ENCODE measurements around the gene GINS3.
"Not testable (repeated sequence)": the region's sequence is repeated elsewhere in the genome, so short reads cannot be mapped to it uniquely, and the experiment has no call there.

Gene GINS3

DNA sequence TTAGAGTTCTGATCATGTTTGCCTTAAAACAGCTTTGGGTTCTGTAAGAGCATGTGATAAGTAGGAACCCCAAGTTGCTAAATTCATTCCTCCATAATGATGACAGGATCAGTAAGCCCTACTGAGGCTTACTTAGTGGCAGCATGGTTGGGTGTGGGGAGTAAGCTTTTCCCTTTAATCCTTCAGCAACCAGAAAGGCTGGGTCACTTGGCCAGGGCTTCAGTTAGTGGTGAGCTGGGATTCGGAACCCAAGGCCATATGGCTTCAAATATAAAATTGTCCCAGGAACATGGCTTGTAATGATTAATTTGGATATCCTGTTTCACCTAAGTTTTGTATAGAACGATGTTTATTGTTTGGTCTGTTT is 850 bp downstream of the GINS3 start:
- DNase-seq, result no peak

DNA sequence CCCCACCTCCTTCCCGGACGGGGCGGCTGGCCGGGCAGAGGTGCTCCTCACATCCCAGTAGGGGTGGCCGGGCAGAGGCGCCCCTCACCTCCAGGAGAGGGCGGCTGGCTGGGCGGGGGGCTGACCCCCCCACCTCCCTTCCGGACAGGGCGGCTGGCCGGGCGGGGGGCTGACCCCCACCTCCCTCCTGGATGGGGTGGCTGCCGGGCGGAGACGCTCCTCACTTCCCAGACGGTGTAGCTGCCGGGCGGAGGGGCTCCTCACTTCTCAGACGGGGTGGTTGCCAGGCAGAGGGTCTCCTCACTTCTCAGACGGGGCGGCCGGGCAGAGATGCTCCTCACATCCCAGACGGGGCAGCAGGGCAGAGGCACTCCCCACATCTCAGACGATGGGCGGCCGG is 4.6 kb downstream of the GINS3 start:
- not testable (repeated sequence) for DNase-seq

DNA sequence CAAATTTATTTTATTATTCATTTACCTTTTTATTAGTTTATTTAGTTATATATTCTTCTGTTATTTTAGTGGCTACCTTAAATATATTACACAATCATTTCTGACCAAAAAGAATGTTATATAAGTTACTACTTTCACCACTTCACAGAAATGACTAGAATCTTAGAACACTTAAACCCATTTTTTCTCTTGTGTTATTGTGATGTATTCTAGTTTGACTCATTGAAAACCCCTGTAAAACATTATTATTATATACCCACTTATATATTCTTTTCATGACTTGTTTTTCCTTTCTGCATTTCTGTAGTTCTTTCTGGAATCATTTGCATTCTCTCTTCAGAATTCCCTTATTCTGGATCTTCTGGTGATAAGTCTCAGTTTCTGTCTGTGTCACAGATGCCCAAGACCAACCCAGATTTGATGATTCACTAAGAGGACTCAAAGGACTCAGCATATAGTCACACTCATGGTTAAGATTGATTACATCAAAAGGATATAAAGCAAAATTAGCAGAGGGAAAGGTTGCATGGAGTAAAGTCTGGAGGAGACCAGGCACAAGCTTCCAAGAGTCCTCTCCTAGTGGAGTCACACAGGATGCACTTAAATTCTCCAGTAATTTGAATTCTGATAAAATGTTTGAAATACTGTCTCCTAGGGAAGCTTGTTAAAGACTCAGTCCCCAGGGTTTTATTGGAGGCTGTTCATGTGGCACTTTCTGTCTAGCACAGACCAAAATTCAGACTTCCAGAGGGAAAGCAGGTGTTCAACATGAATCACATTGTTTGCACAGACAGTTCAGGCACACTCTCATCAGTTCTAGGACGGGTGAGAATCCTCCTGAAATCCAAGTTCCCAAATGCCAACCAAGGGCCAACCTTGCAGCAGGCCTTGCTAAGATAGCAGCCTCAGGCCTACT is 7.7 kb downstream of the GINS3 start:
- no peak for DNase-seq

DNA sequence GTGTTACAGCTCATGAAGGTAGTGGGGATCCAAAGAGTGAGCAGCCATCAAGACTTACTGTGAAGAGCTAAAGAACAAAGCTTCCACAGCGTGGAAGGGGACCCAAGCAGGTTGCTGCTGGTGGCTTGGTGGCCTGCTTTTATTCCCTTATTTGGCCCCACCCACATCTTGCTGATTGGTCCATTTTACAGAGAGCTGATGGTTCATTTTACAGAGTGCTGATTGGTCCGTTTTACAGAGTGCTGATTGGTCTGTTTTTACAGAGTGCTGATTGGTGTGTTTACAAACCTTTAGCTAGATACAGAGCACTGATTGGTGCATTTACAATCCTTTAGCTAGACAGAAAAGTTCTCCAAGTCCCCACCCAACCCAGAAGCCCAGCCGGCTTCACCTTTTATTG is 9.0 kb downstream of the GINS3 start:
- DNase-seq, result not testable (repeated sequence)

DNA sequence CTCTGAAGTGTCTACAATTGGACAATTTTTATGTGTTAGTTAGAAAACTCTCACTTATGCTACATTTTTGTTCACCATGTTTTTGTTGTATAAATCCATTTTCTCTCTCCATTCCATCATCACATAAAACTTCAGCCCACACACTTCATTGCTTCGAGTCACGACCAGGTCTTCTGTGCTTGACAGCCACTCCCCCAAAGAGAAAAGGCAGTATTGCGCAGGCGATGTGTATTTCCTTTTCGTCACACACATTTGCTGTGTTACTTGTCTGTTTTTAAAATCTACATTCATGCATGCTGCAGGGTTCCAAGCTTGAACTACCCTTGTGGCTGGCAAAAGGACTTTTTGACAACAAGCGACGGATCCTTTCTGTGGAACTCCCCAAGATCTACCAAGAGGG is 10.5 kb downstream of the GINS3 start:
- no peak for DNase-seq

DNA sequence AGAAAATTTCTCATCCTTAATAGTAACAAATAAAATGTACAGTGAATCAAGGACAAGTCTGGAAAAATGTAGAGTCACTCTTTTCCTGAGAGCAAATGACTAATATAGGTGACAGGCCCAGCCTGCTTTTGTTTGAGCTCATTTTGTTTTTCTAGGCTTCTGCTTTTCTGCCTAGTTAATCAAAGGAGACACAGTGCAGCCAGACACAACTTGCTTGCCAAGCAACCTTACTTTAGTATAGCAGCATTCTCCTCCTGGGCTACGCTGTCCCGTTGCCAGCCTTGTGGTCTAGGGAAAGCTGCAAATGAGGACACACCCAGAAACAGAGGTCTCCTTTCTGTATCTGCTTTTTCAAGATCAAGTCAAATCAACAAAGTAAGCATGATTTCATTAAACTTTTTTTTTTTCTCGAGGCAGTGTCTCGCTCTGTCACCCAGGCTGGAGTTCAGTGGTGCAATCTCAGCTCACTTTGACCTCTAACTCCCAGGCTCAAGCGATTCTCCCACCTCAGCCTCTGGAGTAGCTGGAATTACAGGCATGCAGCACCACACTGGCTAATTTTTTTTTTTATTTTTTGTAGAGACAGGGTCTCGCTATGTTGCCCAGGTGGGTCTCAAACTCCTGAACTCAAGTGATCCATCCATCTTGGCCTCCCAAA is 17.2 kb downstream of the GINS3 start:
- no peak for DNase-seq

DNA sequence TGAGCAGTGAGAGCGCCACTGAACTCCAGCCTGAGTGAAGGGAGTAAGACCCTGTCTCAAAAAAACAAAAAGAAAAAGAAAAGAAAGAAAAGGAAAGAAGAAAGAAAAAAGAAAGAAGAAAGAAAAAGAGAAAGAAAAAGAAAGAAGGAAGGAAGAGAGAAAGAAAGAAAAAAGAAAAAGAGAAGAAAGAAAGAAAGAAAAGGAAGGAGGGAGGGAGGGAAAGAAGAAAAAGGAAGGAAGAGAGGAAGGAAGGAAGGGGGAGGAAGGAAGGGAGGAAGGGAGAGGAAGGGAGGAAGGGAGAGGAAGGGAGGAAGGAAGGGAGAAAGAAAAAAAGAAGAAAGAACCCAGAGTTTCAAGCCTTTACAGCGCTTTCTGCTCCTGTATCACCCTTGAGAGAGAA is 19.1 kb downstream of the GINS3 start:
- no peak for DNase-seq

DNA sequence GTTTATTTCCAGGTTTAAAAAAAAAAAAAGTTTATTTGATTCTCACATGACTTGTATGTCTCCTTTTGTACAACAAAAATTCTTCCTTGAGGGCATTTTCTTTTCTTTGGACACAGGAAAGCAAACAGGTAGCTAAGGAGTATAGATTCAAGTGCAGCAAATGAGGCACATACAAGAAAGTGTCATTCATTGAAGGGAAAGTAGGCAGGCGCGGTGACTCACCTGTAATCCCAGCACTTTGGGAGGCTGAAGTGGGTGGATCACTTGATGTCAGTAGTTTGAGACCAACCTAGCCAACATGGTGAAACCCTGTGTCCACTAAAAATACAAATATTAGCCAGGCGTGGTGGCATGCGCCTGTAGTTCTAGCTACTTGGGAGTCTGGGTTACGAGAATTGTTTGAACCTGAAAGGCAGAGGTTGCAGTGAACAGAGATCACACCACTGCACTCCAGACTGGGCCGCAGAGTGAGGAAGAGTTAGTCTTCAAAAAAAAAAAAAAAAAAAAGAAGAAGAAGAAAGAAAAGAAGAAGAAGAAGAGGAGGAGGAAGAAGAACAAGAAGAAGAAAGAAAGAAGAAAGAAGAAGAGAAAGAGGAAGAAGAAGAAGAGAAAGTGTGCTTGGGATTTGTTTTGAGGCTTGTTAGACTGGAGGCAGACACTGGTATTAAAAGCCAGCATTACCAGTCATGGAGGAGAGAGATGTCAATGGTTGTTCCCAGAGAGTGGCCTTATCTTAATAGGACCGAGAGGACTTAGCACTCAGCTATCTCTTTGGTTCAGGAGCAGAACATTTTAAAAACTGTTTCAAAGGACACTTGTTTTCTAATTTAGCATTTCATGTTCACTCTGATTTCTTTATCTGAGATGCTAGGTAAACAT is 19.7 kb downstream of the GINS3 start:
- no peak for DNase-seq

DNA sequence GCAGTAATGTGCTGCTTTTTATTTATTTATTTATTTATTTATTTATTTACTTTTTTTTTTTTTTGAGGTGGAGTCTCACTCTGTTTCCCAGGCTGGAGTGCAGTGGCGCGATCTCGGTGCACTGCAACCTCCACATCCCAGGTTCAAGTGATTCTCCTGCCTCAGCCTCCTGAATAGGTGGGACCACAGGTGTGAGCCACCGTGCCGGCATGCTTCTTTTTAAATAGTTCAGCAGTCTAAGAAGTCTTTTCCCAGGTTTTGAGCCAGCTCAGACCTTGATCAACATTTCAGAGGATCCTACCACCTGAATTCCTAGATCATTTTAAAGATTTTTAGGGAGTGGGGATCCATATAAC is 20.3 kb downstream of the GINS3 start:
- DNase-seq, result not testable (repeated sequence)

DNA sequence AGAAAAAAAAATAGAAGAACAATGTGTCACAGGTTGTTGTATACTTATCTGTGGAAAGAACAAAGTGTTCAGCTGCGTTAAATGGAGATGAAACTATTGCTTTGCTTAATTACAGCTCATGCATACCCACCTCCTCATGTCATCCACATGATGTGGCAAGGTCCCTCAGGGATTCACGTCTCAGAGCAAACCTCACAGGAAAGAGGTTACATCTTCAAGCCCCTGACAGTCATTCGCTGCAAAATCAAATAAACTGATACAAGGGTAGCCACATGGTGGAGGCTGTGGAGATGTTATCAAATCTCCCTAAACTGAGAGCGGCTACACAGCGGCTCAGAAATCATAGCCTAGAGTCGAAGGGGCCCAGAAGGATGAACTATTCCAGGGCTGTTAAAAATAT is 21.1 kb downstream of the GINS3 start:
- no peak for DNase-seq

DNA sequence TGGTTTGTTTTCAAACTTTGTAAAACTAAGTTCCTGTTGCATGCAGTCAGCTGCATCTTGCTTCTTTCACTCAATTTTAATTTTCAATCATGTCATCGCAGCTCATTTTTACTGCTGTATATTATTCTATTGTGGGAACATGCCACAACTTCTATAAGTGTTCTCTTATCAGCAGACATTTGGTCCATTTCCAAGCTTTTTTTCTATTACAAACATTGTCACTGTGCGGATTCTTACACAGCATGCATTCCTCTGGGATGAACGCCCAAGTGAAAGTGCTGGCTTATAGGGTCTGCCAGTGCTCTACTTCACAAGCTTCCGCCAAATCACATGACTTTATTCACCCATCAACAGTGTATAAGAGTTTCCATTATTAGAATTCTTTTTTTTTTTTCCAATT is 22.7 kb downstream of the GINS3 start:
- DNase-seq, result no peak

DNA sequence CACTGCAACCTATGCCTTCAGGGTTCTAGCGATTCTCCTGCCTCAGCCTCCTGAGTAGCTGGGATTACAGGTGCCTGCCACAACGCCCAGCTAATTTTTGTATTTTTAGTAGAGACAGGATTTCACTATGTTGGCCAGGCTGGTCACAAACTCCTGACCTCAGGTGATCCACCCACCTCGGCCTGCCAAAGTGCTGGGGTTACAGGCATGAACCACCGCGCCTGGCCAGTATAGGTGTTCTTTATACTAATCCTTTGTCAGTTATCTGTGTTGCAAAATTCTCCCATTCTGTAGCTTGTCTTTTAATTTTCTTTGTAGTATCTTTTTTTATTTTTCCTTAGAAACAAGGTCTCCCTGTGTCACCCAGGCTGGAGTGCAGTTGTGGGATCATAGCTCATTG is 23.7 kb downstream of the GINS3 start:
- DNase-seq, result not testable (repeated sequence)

DNA sequence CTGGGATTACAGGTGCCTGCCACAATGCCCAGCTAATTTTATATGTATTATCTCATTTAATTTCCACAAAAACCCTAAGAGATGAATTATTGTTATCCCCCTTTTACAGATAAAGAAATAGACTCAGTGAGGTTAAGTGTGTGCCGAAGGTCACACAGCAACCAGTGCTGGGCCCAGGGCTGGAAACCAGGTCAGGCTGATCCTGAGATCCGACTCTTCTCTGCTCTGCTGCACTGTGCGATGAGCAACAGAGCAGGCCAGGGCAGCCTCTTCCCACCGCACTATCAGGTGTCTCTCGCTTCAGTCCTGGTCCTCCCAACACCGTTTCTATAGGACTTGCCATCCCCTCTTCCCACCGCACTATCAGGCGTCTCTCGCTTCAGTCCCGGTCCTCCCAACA is 24.8 kb downstream of the GINS3 start:
- no peak for DNase-seq

DNA sequence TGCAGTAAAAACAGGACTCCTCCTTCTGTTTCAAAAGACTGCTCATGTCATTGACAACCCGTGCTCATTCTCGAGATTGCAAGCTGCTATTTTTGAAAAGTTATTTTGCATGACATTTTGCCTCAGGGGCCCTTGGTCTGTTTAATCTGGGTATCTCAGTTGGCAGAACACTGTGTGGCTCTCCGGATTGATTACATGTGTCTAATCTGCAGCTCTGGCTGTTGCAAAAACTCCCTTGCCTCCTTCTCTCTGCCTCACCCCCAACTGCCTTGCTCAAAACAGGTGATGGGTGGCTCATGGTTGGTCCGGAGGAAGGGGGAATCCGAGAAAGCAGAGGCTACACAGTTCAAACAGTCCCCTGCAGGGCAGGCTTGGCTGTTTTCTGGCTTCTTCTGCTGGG is 25.3 kb downstream of the GINS3 start:
- no peak for DNase-seq

DNA sequence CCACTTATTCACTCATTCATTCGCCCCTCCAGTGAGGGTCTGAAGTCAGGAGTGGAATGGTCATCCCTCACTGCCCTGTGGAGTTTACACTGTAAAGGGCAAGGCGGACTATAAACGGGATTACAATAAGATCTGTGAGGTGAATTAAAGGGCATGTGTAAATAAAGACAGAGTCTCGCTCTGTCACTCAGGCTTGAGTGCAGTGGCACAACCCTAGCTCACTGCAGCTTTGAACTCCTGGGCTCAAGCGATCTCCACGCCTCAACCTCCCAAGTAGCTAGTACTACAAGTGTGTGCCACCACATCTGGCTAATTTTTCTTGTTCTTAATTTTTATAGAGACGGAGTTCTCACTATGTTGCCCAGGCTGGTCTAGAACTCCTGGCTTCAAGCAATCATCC is 25.8 kb downstream of the GINS3 start:
- no peak for DNase-seq

DNA sequence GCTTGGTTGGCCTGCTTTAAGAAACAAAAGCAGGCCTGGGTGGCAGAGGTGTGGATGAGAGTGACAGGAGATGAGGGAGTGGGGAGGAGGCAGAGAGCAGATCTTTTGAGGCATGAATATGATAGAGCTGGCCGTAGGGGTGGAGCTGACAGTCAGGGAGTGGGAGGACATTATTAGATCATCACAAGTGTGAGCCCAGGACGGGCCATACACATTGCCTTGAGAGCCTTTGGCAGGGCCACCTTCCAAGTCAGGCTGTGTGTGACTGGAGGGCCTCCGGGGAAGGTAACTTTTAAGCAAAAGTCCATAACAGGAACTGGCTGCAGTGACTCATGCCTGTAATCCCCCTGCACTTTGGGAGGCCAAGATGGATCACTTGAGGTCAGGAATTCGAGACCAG is 26.3 kb downstream of the GINS3 start:
- no peak for DNase-seq

DNA sequence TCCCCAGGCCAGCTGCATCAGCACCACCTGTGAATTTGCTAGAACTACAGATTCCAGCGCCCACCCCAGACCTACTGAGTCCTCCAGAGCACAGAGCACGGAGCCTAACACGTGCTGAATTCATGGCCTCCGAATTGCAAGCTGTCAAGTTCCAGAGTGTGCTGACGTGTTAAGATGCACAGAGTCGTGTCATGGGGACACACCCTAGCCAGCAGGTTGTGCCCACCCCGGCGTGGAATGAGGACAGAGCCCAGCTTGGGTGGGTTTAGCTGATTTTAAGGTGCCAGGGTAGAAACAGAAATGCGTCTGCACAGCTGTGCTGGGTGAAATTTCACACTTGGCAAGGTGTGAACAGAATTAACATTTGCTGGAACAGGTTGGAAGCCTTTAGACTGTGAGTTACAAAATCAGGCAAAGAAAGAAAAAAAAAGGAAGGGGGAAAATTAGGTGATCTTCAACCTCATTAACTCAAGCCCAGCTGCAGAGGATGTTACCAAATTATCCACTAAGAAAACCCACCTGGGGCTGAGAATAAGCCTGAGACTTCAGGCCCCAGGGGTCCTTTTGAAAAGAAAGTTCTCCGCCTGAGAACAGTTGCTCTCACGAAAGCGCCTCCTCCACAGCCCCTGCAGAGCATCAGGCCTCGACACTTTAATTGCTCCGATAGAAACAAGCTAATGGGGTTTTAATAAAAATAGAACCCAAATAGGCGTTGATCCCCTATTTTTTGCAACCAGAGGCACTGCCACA is 27.1 kb downstream of the GINS3 start:
- DNase-seq, result no peak

DNA sequence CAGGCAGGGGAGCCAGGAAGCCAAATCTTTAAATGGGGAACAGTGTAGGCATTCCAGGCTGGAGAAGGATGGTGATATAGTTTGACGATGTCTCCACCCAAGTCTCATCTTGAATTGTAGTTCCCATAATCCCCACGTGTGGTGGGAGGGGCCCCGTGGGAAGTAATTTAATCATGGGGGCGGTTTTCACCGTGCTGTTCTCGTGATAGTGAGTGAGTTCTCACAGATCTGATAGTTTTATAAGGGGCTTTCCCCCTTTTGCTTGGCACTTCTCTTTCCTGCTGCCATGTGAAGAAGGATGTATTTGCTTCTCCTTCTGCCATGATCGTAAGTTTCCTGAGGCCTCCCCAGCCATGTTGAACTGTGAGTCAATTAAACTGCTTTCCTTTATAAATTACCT is 28.8 kb downstream of the GINS3 start:
- DNase-seq, result no peak

DNA sequence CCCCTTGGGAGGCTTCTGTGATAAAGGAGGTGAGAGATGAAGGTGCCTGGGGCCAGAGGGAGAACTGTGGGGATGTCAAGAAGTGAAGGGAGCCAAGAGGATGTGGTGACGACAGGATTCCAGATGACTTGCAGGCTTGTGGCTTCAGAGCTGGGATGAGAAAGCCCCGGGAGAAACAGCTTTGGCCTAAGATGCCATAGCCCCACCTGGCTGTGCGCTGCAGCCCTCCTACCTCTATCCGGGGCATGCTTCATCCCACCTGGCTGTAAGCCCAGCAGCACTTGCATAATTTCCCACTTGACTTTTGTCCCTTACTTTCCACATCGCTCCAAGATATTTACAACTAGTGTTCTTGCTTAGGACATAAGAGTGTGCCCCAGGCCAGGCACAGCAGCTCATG is 29.3 kb downstream of the GINS3 start:
- no peak for DNase-seq

DNA sequence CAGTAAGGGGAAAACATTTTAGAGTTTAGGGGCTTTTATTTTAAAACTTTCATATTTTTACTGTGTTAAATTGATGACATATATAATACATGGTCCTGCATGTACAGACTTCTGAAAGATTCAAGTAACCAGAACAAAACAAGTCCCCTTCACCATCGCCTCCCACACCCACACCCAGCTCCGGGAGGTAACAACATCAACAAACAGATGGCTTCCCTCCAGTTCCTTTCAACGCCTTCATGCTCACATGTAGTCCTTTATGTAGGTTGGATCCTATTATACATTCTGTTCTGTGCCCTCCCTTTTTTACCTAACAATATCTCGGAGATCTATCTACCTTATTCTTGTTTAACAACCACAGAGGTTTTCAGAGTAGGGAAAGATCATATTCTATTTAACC is 30.5 kb downstream of the GINS3 start:
- no peak for DNase-seq

DNA sequence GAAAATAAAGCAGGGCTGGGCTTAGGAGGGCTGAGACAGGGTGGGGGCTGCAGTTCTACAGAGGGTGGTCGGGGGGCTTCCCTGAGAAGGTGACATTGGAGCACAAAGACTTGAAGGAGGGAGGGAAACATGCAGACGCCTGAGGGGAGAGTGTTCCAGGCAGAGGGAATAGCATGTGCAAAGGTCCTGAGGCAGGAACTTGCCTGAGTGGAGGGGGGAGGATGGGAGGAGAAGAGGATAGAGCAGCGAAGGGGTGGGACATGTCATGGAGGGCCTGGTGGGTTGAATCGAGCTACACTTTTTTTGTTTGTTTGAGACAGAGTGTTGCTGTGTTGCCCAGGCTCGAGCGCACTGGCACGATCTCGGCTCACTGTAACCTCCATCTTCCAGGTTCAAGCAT is 33.0 kb downstream of the GINS3 start:
- DNase-seq, result no peak

DNA sequence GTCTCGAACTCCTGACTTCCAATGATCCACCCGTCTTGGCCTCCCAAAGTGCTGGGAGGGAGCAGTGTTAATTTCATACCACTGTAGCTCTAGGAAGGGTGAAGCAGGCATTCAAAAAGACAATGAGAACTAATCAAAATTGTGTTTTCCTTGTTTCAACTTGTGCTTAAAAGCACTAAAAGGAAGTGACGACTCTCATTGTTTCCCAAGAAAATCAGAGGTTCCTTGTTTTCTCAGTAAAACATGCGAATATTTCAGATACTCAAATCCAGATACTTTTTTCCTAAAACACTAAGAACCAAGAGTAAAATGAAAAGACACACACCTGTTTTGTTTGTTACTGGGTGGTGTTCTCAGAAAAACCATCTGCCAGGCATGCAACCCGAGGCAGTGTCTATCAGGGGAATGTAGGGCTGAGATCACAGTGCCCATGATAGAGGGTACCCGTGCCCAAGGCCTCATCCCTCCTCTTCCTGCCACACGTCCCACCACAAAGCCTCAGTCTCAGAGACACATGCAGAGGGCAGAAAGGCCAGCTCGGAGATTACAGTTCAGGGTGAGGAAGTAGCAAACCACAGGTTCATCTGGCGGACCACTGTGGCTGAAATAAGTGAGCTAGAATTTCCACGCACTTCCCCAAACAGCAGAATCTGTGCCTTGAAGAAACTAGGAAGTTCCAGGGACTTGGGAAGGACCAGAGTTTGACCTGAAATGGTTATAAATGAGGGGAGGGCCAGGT is 33.7 kb downstream of the GINS3 start:
- DNase-seq, result no peak
